Type B pancreatic cell (in vitro differentiated cells): Measurements from ENCODE around the gene C14orf132. TPM values are rescaled to one million over a fixed set of nuclear protein-coding genes. Genes with fewer than 3 reads are reported as not detected.

Experiments used
- DNase-seq: peaks from one replicate; pipeline ENCODE4 v3.0.0; 2021; ENCODE audit warnings: mixed read lengths; ENCODE audit not compliant: unreplicated experiment; ENCODE audit errors: extremely low spot score
- H3K27ac Mint-ChIP-seq: 2 replicates; pipeline ENCODE4 v1.8.0; 2021; ENCODE audit warnings: mild to moderate bottlenecking, mixed read lengths
- H3K27me3 Mint-ChIP-seq: 2 replicates; pipeline ENCODE4 v1.8.0; 2021; ENCODE audit warnings: mixed read lengths
- H3K36me3 Mint-ChIP-seq: 2 replicates; pipeline ENCODE4 v1.8.0; 2021; ENCODE audit warnings: mixed read lengths
- H3K4me1 Mint-ChIP-seq: one replicate; pipeline ENCODE4 v1.8.0; 2021; ENCODE audit warnings: mixed read lengths; ENCODE audit not compliant: unreplicated experiment
- H3K4me3 Mint-ChIP-seq: 2 replicates; pipeline ENCODE4 v1.8.0; 2021; ENCODE audit warnings: mild to moderate bottlenecking, mixed read lengths
- H3K9me3 Mint-ChIP-seq: 2 replicates; pipeline ENCODE4 v1.8.0; 2021; ENCODE audit warnings: mixed read lengths
- total RNA-seq: library from RNA; stranded (reverse); gene quantifications from 2 replicates; pipeline ENCODE4 v1.2.1, GENCODE V29; 2021; ENCODE audit warnings: low replicate concordance
- TF ChIP-seq, protein P1 (sequence below): fragments of 200-600 bp; sonication (generic); conservative IDR thresholded peaks from 2 replicates; pipeline ENCODE4 v1.5.0; 2021; ENCODE audit warnings: antibody characterized with exemption, mild to moderate bottlenecking

The C14orf132 gene
- total RNA-seq, 1 donor from 2014 or later = 57.4 TPM

DNA sequence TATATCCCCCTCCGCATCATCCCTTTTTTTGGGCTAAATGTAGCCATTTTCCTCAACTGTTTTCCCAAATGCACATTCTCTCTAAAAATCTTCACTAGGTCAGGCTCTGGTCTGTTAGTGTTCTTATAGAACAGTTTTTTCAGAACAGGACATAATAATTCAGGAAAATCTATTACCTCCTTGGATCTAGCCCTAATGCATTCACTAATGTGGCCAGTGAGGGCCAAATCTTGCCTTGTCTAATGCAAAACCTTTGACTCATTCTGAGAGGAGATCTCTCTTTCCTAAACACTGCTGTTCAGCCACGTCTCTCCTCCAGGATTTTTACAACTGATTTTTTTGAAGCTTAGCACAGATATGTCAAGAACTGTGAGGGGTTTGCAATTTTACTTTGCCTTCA is 15.5 kb downstream of the C14orf132 start:
- H3K4me1 Mint-ChIP-seq = peaks cover 47% of the 10 kb centered on the region
- TF ChIP-seq, protein P1, sequence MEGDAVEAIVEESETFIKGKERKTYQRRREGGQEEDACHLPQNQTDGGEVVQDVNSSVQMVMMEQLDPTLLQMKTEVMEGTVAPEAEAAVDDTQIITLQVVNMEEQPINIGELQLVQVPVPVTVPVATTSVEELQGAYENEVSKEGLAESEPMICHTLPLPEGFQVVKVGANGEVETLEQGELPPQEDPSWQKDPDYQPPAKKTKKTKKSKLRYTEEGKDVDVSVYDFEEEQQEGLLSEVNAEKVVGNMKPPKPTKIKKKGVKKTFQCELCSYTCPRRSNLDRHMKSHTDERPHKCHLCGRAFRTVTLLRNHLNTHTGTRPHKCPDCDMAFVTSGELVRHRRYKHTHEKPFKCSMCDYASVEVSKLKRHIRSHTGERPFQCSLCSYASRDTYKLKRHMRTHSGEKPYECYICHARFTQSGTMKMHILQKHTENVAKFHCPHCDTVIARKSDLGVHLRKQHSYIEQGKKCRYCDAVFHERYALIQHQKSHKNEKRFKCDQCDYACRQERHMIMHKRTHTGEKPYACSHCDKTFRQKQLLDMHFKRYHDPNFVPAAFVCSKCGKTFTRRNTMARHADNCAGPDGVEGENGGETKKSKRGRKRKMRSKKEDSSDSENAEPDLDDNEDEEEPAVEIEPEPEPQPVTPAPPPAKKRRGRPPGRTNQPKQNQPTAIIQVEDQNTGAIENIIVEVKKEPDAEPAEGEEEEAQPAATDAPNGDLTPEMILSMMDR = no peak
- H3K36me3 Mint-ChIP-seq = peaks cover 10% of the 10 kb centered on the region
- no peaks in the 10 kb centered on the region for H3K27me3 Mint-ChIP-seq
- no peak for DNase-seq
- no peak overlapping the region for H3K4me3 Mint-ChIP-seq
- peak overlapping the region; percentile 42 for H3K27ac Mint-ChIP-seq
- no peaks in the 10 kb centered on the region for H3K9me3 Mint-ChIP-seq

DNA sequence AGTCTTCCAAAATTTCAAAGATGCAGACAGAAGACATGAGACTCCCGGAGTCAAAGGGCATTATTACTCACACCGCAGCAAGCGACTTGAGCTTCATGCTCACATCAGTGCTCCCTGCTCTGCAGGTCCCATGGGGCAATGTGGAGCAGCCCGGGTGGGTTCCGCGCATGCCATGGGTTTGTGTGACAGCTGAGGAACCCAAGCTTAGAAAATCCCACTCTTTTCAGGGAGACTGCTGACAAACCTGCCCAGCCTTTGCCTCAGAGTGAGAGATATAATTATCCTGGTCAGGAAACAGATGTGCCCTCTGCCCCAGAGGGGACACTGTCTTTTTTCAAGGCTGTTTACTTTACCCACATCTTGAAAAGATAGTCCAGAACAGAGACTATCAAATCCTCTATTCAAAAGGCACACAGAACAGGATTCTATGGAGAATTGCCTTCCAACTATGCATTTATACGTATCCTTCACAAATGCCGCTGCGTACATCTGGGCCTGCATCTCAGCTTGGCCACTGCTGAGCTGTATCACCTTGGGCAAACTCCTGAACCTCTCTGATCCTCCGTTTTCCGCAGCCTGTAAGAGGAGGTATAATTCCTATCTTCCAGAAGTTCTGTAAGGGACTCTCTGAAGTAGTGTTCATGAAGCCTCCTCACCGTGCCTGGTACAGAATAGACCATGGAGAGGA is 16.0 kb downstream of the C14orf132 start:
- Mint-ChIP-seq H3K27me3 (no peaks in the 10 kb centered on the region), H3K4me1 (peaks cover 47% of the 10 kb centered on the region), H3K27ac (peak overlapping the region; percentile 42), H3K36me3 (peaks cover 10% of the 10 kb centered on the region), H3K4me3 (no peak overlapping the region), H3K9me3 (no peaks in the 10 kb centered on the region)
- no peak for DNase-seq
- TF ChIP-seq, protein P1 = no peak

DNA sequence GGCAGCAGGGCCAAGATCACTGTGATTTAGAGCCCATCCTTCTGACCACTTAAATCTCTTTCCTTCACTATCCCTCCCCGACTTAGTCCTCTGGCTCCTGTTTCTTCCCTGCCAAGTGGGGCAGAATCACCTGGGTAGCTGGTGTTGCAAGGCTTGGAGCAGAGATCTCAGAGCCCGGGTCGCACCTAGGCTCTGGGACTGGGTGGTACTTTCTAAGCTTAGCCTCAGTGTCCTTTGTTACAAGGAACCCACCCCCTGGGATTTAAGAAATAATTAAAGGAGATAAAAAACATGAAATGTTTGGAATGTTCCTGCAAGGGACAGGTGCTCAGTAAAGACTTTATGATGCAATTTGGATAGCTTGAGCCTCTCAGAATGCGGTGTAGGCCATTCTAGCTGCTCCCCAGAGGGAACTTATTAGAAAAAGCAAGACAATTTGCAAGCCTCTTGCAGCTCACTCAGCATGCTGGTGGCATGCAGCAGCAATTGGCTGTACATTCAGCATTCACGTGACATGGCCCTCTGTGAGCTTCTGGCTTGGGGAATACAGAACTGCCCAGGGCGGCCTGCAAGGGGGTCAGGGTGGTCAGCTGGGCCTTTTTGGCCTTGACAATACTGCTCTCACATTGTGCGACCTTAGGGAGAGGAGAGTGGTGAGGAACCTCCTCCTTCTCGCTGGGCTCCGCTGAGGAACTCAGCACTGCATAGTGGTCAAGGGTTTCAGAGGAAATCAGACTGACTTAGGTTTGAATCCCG is 16.8 kb downstream of the C14orf132 start:
- Mint-ChIP-seq H3K27ac (no peak overlapping the region), H3K9me3 (no peaks in the 10 kb centered on the region), H3K4me1 (peaks cover 52% of the 10 kb centered on the region), H3K27me3 (no peaks in the 10 kb centered on the region), H3K4me3 (no peak overlapping the region), H3K36me3 (peaks cover 10% of the 10 kb centered on the region)
- DNase-seq = no peak
- TF ChIP-seq, protein P1 = no peak

DNA sequence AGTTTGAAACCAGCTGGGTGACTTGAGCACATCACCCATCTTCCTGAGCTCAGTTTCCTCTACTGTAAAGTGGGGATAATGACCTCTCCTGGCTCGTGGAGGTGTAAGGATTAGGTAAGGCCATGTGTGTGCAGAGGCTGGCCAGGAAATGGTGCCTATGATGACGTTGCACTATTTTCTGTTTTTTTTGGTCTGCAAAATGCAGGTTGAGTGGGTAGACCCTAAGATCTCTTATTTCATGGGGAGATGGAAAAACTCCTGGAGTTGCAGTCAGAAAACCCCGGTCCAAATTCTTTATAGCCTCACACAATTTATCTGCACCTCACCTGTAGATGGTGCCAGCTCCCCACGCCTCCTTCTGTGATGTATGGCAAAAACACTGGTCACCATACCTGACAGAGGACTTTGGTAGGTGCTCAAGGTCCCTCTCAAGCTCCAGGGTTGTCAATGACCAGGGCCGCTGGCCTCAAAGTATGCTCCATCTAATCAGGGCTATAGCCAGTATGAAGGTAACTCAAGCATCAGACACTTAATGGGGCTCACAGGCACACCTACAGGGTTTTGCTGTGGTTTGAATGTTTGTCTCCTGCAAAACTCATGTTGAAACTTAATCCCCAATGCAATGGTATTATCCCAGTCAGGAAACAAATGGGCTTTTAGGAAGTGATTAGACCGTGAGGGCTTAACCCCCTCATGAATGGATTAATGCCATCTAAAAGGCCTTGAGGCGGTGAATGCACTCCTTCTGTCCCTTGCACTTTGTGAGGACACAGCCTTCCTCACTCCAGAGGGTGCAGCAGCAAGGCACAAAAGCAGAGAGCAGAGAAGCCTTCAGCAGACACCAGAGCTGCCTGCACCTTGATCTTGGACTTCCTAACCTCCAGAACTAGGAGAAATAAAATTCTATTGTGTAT is 17.6 kb downstream of the C14orf132 start:
- DNase-seq = no peak

DNA sequence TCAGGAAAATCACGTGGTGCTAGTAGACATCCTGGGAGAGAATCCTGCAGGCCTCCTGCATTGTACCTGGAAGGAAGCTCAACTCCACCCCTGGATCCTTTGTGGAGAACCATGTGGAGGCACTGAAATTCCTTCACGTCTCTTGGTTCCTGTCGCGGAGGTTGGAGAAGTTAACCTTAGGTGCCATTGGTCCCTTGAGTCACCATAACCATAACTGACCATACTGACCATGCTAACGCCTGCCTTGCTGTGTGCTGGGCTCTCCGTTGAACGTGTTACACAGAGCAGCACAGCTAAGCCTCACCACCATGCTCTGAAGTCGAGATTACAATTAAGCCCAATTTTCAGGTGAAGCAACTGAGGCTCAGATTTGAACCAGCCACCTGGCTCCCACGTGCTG is 18.6 kb downstream of the C14orf132 start:
- H3K4me1 Mint-ChIP-seq = peaks cover 57% of the 10 kb centered on the region
- no peak for DNase-seq
- no peaks in the 10 kb centered on the region for H3K27me3 Mint-ChIP-seq
- H3K4me3 Mint-ChIP-seq = no peak overlapping the region
- no peaks in the 10 kb centered on the region for H3K9me3 Mint-ChIP-seq
- TF ChIP-seq, protein P1 = no peak
- H3K27ac Mint-ChIP-seq = no peak overlapping the region
- H3K36me3 Mint-ChIP-seq = peaks cover 12% of the 10 kb centered on the region

More for the DNA sequence above, 17.6 kb downstream of the C14orf132 start:
- Mint-ChIP-seq H3K4me1 (peaks cover 49% of the 10 kb centered on the region), H3K27ac (no peak overlapping the region), H3K9me3 (no peaks in the 10 kb centered on the region), H3K36me3 (peaks cover 7% of the 10 kb centered on the region), H3K4me3 (no peak overlapping the region), H3K27me3 (no peaks in the 10 kb centered on the region)
- TF ChIP-seq, protein P1 = no peak
